NCI-H345 (cell line): ENCODE data around the gene FBLN5.

Source experiments
- DNase-seq: peaks from one replicate; lab custom pipeline; 2025; lab: John Stamatoyannopoulos, UW

Gene FBLN5

DNA sequence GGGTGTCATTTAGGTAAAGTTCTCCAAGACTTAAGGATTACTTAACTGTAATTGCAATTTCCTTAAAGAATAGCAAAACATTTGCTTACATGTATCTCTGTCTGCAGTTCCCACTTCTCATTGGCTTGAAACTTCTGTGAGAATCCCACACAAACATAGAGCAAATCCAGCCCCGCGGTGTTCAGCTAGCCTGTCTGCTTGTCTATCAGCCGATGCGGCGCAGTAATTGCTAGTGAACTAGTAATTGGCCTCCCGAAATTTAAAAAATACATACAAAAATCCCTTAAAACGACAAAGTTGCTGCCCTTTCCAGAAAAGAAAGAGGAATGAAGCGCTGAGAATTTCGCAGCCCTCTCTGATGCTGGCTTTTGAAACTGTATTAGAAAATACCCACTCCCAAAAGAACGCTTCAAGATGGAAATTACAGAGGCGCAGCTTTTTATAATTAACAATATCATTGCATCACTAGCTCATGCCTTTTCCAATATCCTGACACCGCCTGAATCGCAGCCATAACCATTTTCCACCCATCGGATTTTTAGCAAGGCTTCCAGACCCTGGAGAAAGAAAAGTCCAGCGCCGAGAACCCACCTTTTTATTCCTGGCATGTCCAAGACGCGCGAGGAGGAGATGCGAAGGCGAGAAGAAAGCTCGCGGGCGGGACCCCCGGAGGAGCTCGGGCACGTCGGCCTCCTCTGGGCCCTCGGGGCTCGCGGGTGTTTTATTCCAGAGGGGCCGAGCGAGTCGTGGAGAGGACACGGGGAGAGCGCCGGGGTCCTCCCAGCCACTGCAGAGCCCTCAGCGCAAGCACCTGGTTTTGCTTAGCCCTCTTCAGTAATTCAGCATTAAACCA is 646 bp downstream of the FBLN5 start:
- no peak for DNase-seq

DNA sequence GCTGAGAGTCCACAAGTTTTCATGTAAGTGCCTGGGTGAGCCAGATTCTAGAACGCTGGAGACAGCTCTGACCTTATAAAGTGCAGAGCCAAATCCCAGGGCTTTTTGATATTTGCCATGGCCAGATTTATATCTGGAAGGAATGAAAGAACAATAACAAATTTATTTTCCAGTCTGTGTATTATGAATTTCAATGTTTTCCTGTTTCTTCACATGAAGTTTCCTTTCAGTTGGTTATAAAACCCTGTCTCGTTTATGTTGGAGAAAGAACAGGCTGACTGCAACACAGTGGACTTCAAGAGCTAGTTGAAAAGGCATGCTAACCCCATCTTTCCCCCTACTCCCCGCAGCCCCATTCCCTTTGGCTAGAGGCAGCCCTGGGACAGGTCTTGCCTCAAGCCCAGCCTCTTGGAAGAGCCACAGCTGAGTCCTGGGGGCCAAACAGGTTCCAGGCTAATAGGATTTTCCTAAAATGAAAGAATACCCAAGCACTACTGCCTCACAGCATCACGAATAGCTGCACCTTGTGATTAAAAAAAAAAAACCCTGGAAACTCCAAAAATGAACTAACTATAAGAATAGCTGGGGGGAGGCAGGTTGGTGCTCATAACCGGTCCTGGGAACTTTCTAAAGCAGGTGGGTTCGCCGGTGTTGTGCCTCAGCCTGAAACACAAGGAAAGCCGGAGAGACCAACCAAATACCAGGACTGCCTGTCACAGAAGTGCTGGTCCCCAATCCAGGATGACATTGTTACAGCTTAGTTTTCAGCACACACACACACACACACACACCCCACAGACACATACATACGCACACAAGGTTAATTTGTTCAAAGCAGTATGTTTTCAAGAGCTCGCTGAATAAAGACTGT is 1.5 kb downstream of the FBLN5 start:
- no peak for DNase-seq

DNA sequence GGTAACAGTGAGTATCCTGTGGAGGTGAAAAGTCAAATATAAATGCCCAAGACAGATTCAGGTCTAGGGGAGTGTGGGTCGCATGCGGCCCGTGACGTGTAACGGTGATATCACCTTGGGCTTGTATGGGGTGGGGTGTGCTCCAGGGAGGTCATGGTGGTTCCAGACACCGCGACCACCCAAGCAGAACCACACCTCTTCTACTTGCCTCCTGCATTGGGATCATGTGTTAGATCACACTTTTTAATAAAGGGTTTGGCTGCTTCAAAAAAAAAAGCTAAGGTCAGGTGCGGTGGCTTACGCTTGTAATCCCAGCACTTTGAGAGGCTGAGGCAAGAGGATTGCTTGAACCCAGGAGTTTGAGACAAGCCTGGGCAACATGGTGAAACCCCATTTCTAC is 4.5 kb downstream of the FBLN5 start:
- no peak for DNase-seq

GRCh38 chr14:91942128-91942527 is 5.4 kb downstream of the FBLN5 start:
- no peak for DNase-seq

- DNase-seq, result no peak
These were observed 7.3 kb downstream of the FBLN5 start for GRCh38 chr14:91940209-91940608.

- no peak for DNase-seq
These were observed 11.9 kb downstream of the FBLN5 start for GRCh38 chr14:91935586-91935985.

GRCh38 chr14:91934554-91935285 is 12.8 kb downstream of the FBLN5 start:
- DNase-seq, result no peak

DNA sequence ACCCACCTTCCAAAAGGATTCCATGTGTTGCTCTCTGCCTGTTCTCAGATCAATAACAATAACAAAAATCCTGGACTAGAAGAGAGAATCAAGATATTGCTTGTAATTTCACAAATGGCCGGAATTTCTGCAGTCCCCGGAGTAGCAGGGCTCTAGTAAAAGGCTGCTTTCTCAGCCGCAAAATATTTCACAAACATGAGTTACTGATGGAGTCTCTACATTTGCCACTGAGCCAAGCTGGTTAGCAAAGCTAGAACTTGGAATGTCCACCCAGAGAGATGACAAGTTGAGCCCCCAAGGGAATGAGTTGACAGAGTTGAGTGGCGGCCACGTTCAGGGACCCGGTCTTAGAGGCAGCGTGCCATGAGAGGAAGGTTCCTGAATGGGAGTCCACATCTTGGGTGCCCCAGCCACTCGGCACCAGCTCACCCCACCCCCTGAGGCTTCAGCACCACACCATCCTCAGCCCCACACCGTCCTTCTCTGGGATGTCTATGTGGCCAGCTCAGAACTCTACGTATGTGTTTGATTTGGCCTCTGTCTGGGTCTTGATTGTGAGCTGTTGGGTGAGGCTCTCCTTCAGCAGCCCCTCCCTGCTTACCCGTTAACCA is 15.9 kb downstream of the FBLN5 start:
- no peak for DNase-seq

DNA sequence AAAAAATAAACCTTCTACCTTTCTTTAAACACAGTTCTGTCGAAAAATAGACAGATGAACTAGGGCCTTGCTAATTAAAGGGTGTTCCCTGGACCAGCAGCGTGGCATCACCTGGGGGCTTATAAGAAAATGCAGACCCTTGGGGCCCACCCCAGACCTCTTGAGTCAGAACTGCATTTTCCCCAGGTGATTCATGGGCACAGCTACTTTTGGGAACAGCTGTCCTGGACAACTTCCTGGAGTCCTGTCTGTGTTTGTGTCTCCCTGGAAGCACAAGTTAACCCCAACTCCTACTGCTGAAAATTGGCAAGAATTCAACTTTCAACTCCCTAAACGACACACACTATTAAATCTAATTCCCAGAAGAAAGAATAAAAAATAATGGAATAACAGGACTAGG is 17.8 kb downstream of the FBLN5 start:
- DNase-seq, result no peak

DNA sequence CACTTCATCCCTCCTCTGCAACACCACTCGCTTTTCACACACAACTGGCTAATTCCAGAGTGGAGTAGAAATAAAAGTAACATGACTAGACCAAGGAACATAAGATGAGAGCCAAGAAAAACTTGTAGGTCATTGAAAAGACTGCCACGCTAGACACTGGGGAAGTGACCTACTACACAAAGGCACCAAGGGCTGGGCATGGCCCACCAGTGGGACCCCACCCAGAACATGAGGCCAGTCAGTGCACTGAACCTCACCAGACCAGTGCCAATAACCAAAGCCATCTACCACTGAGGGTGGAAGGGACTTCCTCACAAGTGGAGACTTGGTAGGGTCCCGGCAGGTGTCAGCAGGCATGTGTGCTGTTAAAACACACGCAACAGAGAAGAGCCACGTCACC is 19.7 kb downstream of the FBLN5 start:
- DNase-seq, result no peak

DNA sequence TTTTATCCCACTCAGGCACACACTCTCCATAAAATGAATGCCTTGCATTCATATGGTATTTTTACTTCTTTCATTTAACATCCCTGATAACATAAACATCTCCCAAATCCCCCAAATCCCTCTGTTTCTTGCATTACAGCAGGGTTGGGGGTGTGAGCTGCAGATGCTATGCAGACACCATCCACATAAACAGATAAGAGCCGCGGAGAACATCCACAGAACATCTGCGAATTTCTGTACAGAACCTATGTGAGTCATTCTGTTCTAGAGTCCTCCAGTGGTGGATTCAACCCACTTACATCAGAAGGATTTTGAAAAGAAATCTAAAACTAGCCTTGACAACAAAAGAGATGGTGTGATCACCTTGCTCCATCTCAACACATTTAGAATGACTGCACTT is 20.3 kb downstream of the FBLN5 start:
- DNase-seq, result no peak

GRCh38 chr14:91926131-91926890 is 21.2 kb downstream of the FBLN5 start:
- DNase-seq, result no peak

- DNase-seq, result no peak
These were observed 21.8 kb downstream of the FBLN5 start for GRCh38 chr14:91925727-91926121.

DNA sequence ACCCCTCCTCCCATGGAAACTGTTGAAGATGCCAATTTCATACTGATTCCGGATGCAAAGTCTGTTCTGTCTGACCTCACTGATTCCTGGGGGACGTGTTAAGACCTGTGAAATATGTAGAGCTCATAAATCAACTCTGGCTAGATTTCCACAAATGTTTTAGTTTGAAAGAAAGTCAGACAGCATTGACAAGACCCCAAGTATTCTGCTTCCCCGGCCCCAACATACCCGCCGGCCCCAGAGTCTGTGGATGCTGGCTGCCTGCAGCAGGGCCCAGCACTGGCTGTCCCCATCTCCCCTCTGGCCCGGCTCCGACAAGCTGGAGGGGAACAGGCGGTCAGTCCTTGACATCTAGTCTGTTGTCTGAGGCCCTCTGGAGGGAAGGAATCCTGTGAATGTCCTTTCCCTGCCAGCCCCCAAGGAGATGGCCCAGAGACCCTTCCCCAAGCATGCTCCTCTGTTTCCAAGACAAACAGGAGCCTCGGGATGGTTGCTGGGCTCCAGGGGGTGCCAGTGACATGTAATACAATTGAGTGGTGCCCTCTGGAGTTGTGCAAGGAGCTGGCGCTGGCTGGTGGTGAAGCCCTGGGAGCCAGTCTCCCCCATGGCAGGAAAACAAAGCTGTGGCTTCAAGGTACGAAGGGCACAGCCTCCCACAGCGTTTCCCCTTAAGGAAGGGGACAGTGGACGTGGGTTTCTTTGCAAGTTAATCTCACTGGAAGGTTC is 22.3 kb downstream of the FBLN5 start:
- no peak for DNase-seq

DNA sequence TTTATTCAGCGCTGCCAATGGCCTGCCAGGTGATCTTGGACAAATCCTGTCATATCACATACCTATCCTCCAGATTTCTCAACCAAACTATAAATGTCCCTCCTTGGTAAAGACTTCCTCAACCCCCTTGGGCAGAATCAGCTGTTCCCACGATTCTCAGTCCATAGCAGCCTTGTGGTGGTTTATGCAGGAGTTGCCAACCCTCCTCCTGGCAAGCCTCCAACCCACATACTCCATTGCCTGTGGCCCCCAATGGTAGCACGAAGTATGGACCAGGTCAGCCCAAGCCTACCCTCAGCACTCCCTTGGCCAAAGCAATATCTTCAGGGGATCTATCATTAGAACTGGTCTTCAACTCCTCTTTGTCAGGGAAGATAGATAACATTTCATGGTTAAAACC is 27.0 kb downstream of the FBLN5 start:
- no peak for DNase-seq

DNA sequence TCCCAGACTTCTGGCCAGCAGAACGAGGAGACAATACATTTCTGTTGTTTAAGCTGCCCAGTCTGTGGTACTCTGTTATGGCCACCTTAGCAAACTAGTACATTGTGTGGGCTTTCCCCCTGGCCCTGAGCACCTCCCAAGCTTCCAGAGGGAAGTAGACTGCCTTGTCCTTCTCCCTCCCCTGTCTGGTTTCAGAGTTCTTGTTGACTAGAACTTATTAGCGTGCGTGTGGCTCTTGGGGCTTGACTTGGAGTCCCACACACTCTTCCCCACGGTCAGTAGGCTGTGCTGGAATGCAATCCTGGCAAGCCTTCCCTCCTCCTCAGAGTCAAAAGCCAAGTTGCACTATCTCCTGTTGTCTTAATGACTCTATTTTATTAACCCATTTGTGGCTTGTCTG is 27.7 kb downstream of the FBLN5 start:
- DNase-seq, result no peak

DNA sequence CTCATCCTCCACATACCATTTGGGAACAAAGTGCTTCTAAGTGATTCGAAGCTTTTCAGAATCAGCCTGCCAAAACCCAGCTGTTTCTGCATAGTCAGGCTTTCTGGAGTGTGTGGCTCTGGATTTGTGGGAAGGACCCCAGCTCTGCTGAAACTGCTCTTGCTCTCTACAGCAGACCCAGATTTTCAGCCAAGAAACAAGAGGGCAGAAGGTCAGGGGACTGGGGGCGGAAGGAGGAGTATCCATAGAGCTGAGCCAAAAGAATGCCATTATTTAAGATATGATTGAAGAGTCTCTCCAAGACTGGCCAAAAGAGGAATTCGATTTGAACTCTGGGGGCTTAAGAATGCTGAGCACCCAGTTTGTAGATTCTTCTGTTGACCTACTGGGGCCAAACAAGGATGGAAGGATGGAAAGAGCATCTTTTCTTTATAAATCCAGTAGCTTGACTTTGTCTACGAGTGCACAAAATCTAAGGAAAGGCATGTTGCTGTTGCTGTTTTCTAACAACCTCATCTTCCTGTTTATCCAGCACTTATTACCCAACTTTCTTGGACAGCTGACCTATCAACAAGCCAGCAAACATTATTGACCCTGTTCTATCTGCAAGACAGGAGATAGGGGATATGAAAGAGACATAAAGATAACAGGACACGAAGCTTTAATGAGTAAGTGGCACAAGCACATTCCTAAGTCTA is 29.2 kb downstream of the FBLN5 start:
- no peak for DNase-seq

GRCh38 chr14:91912035-91912434 is 35.5 kb downstream of the FBLN5 start:
- no peak for DNase-seq

- peak; percentile 45 for DNase-seq
These were observed 35.9 kb downstream of the FBLN5 start for GRCh38 chr14:91911474-91912032.

DNA sequence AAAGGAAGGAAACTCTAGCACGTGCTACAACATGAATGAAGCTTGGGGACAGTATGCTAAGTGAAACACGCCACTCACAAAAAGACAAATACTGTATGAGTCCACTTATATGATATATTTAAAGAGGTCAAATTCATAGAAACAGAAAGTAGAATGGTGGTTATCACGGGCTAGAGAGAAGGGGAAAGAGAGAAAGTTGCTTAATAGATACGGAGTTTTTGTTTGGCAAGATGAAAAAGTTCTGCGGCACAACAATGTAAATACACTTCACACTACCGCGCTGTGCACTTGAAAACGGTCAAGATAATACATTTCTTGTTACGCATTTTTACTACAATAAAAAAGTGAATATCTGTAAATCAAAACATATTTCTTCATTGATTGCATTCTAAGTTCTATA is 37.3 kb downstream of the FBLN5 start:
- no peak for DNase-seq
